ENCODE data around the gene PRKAG2. TPM values are rescaled to one million over a fixed set of nuclear protein-coding genes. Genes with fewer than 3 reads are reported as not detected.

PRKAG2 gene
- total and polyA plus RNA-seq, 2 experiments from 2014 or later, result 17.0 to 19.5 TPM

- WGBS, 2 experiments (ENCODE audit: low coverage in 1 of 2, low lambda C conversion rate in 2 of 2, missing lambda C conversion rate in 2 of 2), result 67 to 71% methylated on average over 12 to 14 of the region's 14 CpGs
- no peaks in the 10 kb centered on the region for H3K9me2 ChIP-seq (ENCODE audit: insufficient read depth)
- no peak overlapping the region for H3K27ac ChIP-seq
- H3K9me3 ChIP-seq (ENCODE audit: low read depth), result no peaks in the 10 kb centered on the region
- H3K79me2 ChIP-seq (ENCODE audit: insufficient read depth), result no peaks in the 10 kb centered on the region
- H4K20me1 ChIP-seq (ENCODE audit: insufficient read depth), result no peaks in the 10 kb centered on the region
- in situ Hi-C loops (cut with MboI), result no loop called here
- H3K4me2 ChIP-seq (ENCODE audit: unreplicated experiment), result no peak overlapping the region
- no peaks in the 10 kb centered on the region for H3K36me3 ChIP-seq (ENCODE audit: low read depth)
- no peaks in the 10 kb centered on the region for H3K4me1 ChIP-seq (ENCODE audit: insufficient read depth)
- DNase-seq, result no peak
- H3K4me3 ChIP-seq, result no peak overlapping the region
- TF ChIP-seq EZH2phosphoT487 (IDR thresholded peaks at IDR 0.05; ENCODE audit: insufficient read depth, low read depth), result no peak
- H3K27me3 ChIP-seq (replicated peaks; ENCODE audit: insufficient read depth), result peaks cover 11% of the 10 kb centered on the region
- no peaks in the 10 kb centered on the region for H3F3A ChIP-seq (ENCODE audit: insufficient read depth)
- H2AFZ ChIP-seq, result no peak overlapping the region
- no peak overlapping the region for H3K9ac ChIP-seq
These were observed 43.7 kb downstream of the PRKAG2 start for GRCh38 chr7:151833213-151833651.

- no peak overlapping the region for H3K27ac ChIP-seq
- no peaks in the 10 kb centered on the region for H3K9me2 ChIP-seq (ENCODE audit: insufficient read depth)
- no peak overlapping the region for H2AFZ ChIP-seq
- H3K9ac ChIP-seq, result no peak overlapping the region
- H4K20me1 ChIP-seq (ENCODE audit: insufficient read depth), result no peaks in the 10 kb centered on the region
- no peak overlapping the region for H3K4me2 ChIP-seq (ENCODE audit: unreplicated experiment)
- no peaks in the 10 kb centered on the region for H3F3A ChIP-seq (ENCODE audit: insufficient read depth)
- no peak for DNase-seq
- H3K4me3 ChIP-seq, result no peak overlapping the region
- no peaks in the 10 kb centered on the region for H3K79me2 ChIP-seq (ENCODE audit: insufficient read depth)
- H3K27me3 ChIP-seq (replicated peaks; ENCODE audit: insufficient read depth), result peaks cover 11% of the 10 kb centered on the region
- no peaks in the 10 kb centered on the region for H3K4me1 ChIP-seq (ENCODE audit: insufficient read depth)
- no peaks in the 10 kb centered on the region for H3K9me3 ChIP-seq (ENCODE audit: low read depth)
- no peaks in the 10 kb centered on the region for H3K36me3 ChIP-seq (ENCODE audit: low read depth)
- in situ Hi-C loops (cut with MboI), result no loop called here
- TF ChIP-seq EZH2phosphoT487 (IDR thresholded peaks at IDR 0.05; ENCODE audit: insufficient read depth, low read depth) (no peak), EZH2 (IDR thresholded peaks at IDR 0.05; ENCODE audit: insufficient read depth, poor library complexity, severe bottlenecking) (no peak)
- 83% methylated on average over 11 of the region's 11 CpGs for WGBS, 2 experiments (ENCODE audit: low coverage in 1 of 2, low lambda C conversion rate in 2 of 2, missing lambda C conversion rate in 2 of 2)
These were observed 44.3 kb downstream of the PRKAG2 start for GRCh38 chr7:151832656-151833055.

- Histone ChIP-seq H2AFZ (no peak overlapping the region), H3K4me1 (ENCODE audit: insufficient read depth) (no peaks in the 10 kb centered on the region), H3F3A (ENCODE audit: insufficient read depth) (no peaks in the 10 kb centered on the region), H3K36me3 (ENCODE audit: low read depth) (no peaks in the 10 kb centered on the region), H3K4me2 (ENCODE audit: unreplicated experiment) (no peak overlapping the region), H3K79me2 (ENCODE audit: insufficient read depth) (no peaks in the 10 kb centered on the region), H3K9me3 (ENCODE audit: low read depth) (no peaks in the 10 kb centered on the region), H3K9me2 (ENCODE audit: insufficient read depth) (no peaks in the 10 kb centered on the region), H4K20me1 (ENCODE audit: insufficient read depth) (no peaks in the 10 kb centered on the region), H3K4me3 (no peak overlapping the region), H3K27me3 (replicated peaks; ENCODE audit: insufficient read depth) (peaks cover 11% of the 10 kb centered on the region), H3K27ac (no peak overlapping the region), H3K9ac (no peak overlapping the region)
- DNase-seq, result no peak
- in situ Hi-C loops (cut with MboI), result no loop called here
- 67 to 70% methylated on average over 4 to 5 of the region's 5 CpGs for WGBS, 2 experiments (ENCODE audit: low coverage in 1 of 2, low lambda C conversion rate in 2 of 2, missing lambda C conversion rate in 2 of 2)
- TF ChIP-seq EZH2phosphoT487 (IDR thresholded peaks at IDR 0.05; ENCODE audit: insufficient read depth, low read depth) (no peak), EZH2 (IDR thresholded peaks at IDR 0.05; ENCODE audit: insufficient read depth, poor library complexity, severe bottlenecking) (no peak)
These were observed 44.8 kb downstream of the PRKAG2 start for GRCh38 chr7:151832138-151832537.

- Histone ChIP-seq H3K4me3 (no peak overlapping the region), H2AFZ (no peak overlapping the region), H4K20me1 (ENCODE audit: insufficient read depth) (no peaks in the 10 kb centered on the region), H3K27ac (no peak overlapping the region), H3K79me2 (ENCODE audit: insufficient read depth) (no peaks in the 10 kb centered on the region), H3K9ac (no peak overlapping the region), H3K9me2 (ENCODE audit: insufficient read depth) (no peaks in the 10 kb centered on the region), H3K36me3 (ENCODE audit: low read depth) (no peaks in the 10 kb centered on the region), H3K9me3 (ENCODE audit: low read depth) (no peaks in the 10 kb centered on the region), H3F3A (ENCODE audit: insufficient read depth) (no peaks in the 10 kb centered on the region), H3K4me1 (ENCODE audit: insufficient read depth) (no peaks in the 10 kb centered on the region), H3K4me2 (ENCODE audit: unreplicated experiment) (no peak overlapping the region), H3K27me3 (replicated peaks; ENCODE audit: insufficient read depth) (peaks cover 16% of the 10 kb centered on the region)
- no peak for DNase-seq
- WGBS, 2 experiments (ENCODE audit: low coverage in 1 of 2, low lambda C conversion rate in 2 of 2, missing lambda C conversion rate in 2 of 2), result 62 to 65% methylated on average over 13 of the region's 13 CpGs
- in situ Hi-C loops (cut with MboI), result no loop called here
- TF ChIP-seq EZH2 (IDR thresholded peaks at IDR 0.05; ENCODE audit: insufficient read depth, poor library complexity, severe bottlenecking), result no peak
- no peak for TF ChIP-seq EZH2phosphoT487 (IDR thresholded peaks at IDR 0.05; ENCODE audit: insufficient read depth, low read depth)
These were observed 45.3 kb downstream of the PRKAG2 start for GRCh38 chr7:151831606-151832005.
